DMS 273 (cell line): Measurements from ENCODE around the gene DMRTC2.
A peak's percentile ranks its signal among the peaks of the same experiment; 100 is the strongest.

ENCODE experiments used
- DNase-seq: peaks from one replicate; lab custom pipeline; 2025; ENCODE audit not compliant: unreplicated experiment; lab: John Stamatoyannopoulos, UW

The DMRTC2 gene

GRCh38 chr19:41845051-41845590, 279 bp downstream of the DMRTC2 start:
- DNase-seq, result no peak

GRCh38 chr19:41847351-41848105, 2.7 kb downstream of the DMRTC2 start:
- no peak for DNase-seq

- DNase-seq, result no peak
Observed at GRCh38 chr19:41848666-41849065, 3.8 kb downstream of the DMRTC2 start.

GRCh38 chr19:41849067-41849466, 4.2 kb downstream of the DMRTC2 start:
- no peak for DNase-seq

- peak; percentile 23 for DNase-seq
Observed at GRCh38 chr19:41850381-41850780, 5.5 kb downstream of the DMRTC2 start.

GRCh38 chr19:41851456-41851855, 6.6 kb downstream of the DMRTC2 start:
- DNase-seq, result no peak

GRCh38 chr19:41853344-41853743, 8.5 kb downstream of the DMRTC2 start:
- DNase-seq, result no peak

GRCh38 chr19:41853768-41854167, 8.9 kb downstream of the DMRTC2 start:
- DNase-seq, result no peak

GRCh38 chr19:41859213-41859617, 14.4 kb downstream of the DMRTC2 start:
- DNase-seq, result no peak

- peak; percentile 99 for DNase-seq
Observed at GRCh38 chr19:41859618-41860418, 15.0 kb downstream of the DMRTC2 start, which contains the start of gene RPS19. RPS19 (plus strand) TSS chr19:41860255; CDS start chr19:41860775, 520 bp downstream.

GRCh38 chr19:41860419-41861115, 15.7 kb downstream of the DMRTC2 start:
- DNase-seq, result no peak

GRCh38 chr19:41861116-41861768, 16.4 kb downstream of the DMRTC2 start:
- no peak for DNase-seq

GRCh38 chr19:41861846-41862245, 17.0 kb downstream of the DMRTC2 start:
- no peak for DNase-seq

- DNase-seq, result no peak
Observed at GRCh38 chr19:41862445-41862986, 17.7 kb downstream of the DMRTC2 start.

GRCh38 chr19:41863209-41863931, 18.5 kb downstream of the DMRTC2 start:
- no peak for DNase-seq

GRCh38 chr19:41864374-41864773, 19.5 kb downstream of the DMRTC2 start:
- no peak for DNase-seq

GRCh38 chr19:41866284-41866683, 21.4 kb downstream of the DMRTC2 start:
- peak; percentile 64 for DNase-seq

GRCh38 chr19:41868120-41868988, 23.5 kb downstream of the DMRTC2 start:
- peak; percentile 47 for DNase-seq

- DNase-seq, result no peak
Observed at GRCh38 chr19:41868989-41869300, 24.1 kb downstream of the DMRTC2 start.
